HEK293T (cell line): ENCODE measurements around the gene SMC1B.

Experiments
- CTCF ChIA-PET: fragments of 350-600 bp; formaldehyde crosslinking; extraction: SDS; loops from one replicate; lab custom pipeline; 2021; ENCODE audit warnings: antibody characterized with exemption, inconsistent platforms; lab: Yijun Ruan, JAX
- POLR2A ChIA-PET: fragments of 350-600 bp; formaldehyde crosslinking; extraction: SDS; loops from one replicate; lab custom pipeline; 2020; ENCODE audit warnings: antibody characterized with exemption, inconsistent platforms; lab: Yijun Ruan, JAX
- DNase-seq: peaks from one replicate; pipeline ENCODE4 v3.0.0; 2012; ENCODE audit warnings: mixed read lengths; ENCODE audit errors: extremely low spot score
- ARNT ChIP-seq: fragments of 450-650 bp; IDR thresholded peaks from 2 replicates; pipeline ENCODE4 v1.6.1; 2017; ENCODE audit warnings: mild to moderate bottlenecking
- BHLHE40 ChIP-seq: fragments of 450-650 bp; IDR thresholded peaks from 2 replicates; pipeline ENCODE4 v1.6.1; 2016; ENCODE audit warnings: mild to moderate bottlenecking, moderate library complexity, borderline replicate concordance
- CTBP1 ChIP-seq: fragments of 450-650 bp; IDR thresholded peaks from 2 replicates; pipeline ENCODE4 v1.6.1; 2016; ENCODE audit warnings: borderline replicate concordance
- ELF4 ChIP-seq: fragments of 450-650 bp; IDR thresholded peaks from 2 replicates; pipeline ENCODE4 v1.6.1; 2017; ENCODE audit warnings: antibody characterized with exemption
- FOXA1 ChIP-seq: fragments of 450-650 bp; IDR thresholded peaks from 2 replicates; pipeline ENCODE4 v1.6.1; 2016; ENCODE audit warnings: mild to moderate bottlenecking
- FOXK2 ChIP-seq: fragments of 450-650 bp; IDR thresholded peaks from 2 replicates; pipeline ENCODE4 v1.6.1; 2016; ENCODE audit warnings: mild to moderate bottlenecking
- FOXM1 ChIP-seq: fragments of 450-650 bp; IDR thresholded peaks from 2 replicates; pipeline ENCODE4 v1.6.1; 2017; ENCODE audit warnings: mild to moderate bottlenecking, borderline replicate concordance
- HDGF ChIP-seq: fragments of 450-650 bp; IDR thresholded peaks from 2 replicates; pipeline ENCODE4 v1.6.1; 2017; ENCODE audit warnings: antibody characterized with exemption, borderline replicate concordance
- L3MBTL2 ChIP-seq: fragments of 450-650 bp; conservative IDR thresholded peaks from 2 replicates; pipeline ENCODE4 v1.6.1; 2016; ENCODE audit warnings: mild to moderate bottlenecking
- LEF1 ChIP-seq: fragments of 450-650 bp; IDR thresholded peaks from 2 replicates; pipeline ENCODE4 v1.6.1; 2017; ENCODE audit warnings: mild to moderate bottlenecking, borderline replicate concordance
- NFRKB ChIP-seq: fragments of 450-650 bp; IDR thresholded peaks from 2 replicates; pipeline ENCODE4 v1.6.1; 2016; ENCODE audit warnings: mild to moderate bottlenecking, moderate library complexity
- SP1 ChIP-seq: fragments of 450-650 bp; IDR thresholded peaks from 2 replicates; pipeline ENCODE4 v1.6.1; 2017
- SUZ12 ChIP-seq: fragments of 450-650 bp; IDR thresholded peaks from 2 replicates; pipeline ENCODE4 v1.6.1; 2016; ENCODE audit warnings: mild to moderate bottlenecking
- TARDBP ChIP-seq: fragments of 450-650 bp; IDR thresholded peaks from 2 replicates; pipeline ENCODE4 v1.6.1; 2016
- ZNF384 ChIP-seq: fragments of 450-650 bp; IDR thresholded peaks from 2 replicates; pipeline ENCODE4 v1.6.1; 2016
- TF ChIP-seq, protein P1 (sequence below): fragments of 450-650 bp; IDR thresholded peaks from 2 replicates; pipeline ENCODE4 v1.6.1; 2016

Gene SMC1B

DNA sequence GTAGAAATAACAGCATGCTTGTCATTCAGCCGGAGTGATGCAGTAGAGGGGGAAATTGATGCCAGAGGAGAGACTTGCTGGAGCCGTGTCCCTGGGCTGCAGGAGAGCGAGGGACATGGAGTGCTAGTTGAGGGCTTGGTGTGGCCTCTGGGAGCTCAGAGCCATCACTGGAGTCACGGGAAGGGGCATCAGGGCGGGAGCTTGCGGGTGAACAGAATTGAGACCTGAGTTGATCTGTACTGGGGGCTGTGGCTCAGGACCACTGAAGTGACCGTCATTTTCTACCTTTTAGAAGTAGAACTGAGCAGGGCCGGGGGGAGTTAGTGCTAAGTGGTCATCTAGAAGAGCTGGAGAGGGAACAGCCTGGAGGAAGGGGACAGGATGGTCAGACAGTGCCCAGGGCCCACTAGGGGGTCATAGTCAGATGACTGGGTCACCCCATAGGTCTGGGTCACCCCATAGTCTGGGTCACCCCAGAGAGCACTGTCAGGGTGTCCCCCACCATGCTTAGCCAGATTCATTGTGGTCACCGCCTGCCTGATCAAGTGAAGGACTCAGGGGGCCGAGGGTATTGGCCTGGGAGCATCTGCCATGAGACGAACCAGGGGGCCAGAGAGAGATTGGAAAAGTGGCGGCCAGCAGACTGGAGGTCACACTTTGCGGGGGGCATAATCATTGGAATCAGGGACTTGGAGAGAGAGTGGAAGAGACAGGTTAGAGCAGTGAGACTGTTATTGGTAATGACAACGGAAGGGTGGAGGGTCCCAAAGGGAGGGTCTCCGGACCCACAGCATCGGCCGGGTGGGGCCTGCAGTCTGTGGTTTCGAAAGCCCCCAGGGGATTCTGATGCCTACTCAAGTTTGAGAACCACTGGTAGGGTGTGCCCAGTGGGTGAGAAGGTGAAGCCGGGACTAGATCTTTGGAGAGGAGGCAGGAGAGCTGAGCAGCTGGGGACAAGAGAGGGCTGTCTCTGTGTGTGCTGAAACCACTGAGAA is 15.3 kb upstream of the SMC1B start:
- CTCF ChIA-PET = interaction anchor here (0.7 kb wide), 1 partner anchor 131 kb away, joined by 3 read pairs; no protein-coding TSS in a partner anchor
- DNase-seq = no peak
- TF ChIP-seq L3MBTL2 (no peak), CTBP1 (no peak), ZNF384 (no peak), BHLHE40 (no peak), FOXK2 (no peak), LEF1 (no peak), SUZ12 (no peak), ARNT (no peak), FOXM1 (no peak), TARDBP (no peak), FOXA1 (no peak), NFRKB (no peak), ELF4 (no peak), SP1 (no peak), HDGF (no peak)
- TF ChIP-seq, protein P1, sequence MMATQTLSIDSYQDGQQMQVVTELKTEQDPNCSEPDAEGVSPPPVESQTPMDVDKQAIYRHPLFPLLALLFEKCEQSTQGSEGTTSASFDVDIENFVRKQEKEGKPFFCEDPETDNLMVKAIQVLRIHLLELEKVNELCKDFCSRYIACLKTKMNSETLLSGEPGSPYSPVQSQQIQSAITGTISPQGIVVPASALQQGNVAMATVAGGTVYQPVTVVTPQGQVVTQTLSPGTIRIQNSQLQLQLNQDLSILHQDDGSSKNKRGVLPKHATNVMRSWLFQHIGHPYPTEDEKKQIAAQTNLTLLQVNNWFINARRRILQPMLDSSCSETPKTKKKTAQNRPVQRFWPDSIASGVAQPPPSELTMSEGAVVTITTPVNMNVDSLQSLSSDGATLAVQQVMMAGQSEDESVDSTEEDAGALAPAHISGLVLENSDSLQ = no peak
- POLR2A ChIA-PET = no interaction called here

DNA sequence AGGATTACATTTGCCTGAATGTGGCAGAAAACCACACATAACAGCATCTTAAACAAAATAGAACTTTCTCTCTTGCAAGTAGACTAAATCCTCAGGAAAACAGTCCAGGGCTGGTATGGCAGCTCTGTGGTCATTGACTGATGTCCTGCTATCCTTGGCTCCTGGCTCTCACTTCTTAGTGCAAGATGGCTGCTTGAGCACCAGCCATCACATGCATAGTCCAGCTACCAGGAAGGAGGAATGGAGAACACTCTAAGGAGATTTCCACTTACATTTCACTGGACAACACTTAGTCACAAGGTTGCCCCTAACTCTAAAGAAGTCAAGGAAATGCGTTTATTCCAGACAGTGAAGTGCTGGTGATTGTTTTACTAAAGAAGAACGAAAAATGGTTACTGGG is 13.7 kb upstream of the SMC1B start:
- POLR2A ChIA-PET = no interaction called here
- CTCF ChIA-PET = no interaction called here
- TF ChIP-seq FOXK2 (no peak), SUZ12 (no peak), ELF4 (no peak), HDGF (no peak), CTBP1 (no peak), NFRKB (no peak), BHLHE40 (no peak), ZNF384 (no peak), TARDBP (no peak), FOXA1 (no peak)
- TF ChIP-seq, protein P1 = no peak
- no peak for DNase-seq

DNA sequence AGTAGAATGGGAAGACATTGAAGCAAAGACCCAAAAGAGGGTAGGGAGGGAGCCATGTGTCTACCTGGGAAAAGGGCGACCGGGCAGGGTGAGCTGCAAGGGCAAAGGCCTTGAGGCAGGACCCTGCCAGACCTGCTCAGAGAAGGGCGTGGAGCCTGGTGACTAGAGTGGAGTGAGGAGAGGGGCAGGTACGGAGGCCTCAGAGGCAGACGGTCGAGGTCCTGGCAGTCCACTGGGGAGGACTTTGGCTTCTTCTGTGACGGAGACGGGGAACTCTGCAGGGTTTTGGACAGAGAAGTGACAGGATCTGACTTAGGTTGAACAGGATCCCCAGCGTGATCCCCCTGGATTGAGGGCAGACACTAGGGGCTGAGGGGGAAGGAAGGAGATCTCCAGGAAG is 13.0 kb upstream of the SMC1B start:
- no peak for TF ChIP-seq CTBP1
- TF ChIP-seq ELF4 = no peak
- TF ChIP-seq ARNT = no peak
- TF ChIP-seq LEF1 = no peak
- TF ChIP-seq, protein P1 = no peak
- no peak for TF ChIP-seq SUZ12
- no peak for TF ChIP-seq SP1
- TF ChIP-seq FOXA1 = no peak
- TF ChIP-seq FOXM1 = no peak
- no peak for TF ChIP-seq BHLHE40
- no peak for TF ChIP-seq ZNF384
- no peak for TF ChIP-seq HDGF
- DNase-seq = no peak
- ChIA-PET POLR2A (no interaction called here), CTCF (no interaction called here)

DNA sequence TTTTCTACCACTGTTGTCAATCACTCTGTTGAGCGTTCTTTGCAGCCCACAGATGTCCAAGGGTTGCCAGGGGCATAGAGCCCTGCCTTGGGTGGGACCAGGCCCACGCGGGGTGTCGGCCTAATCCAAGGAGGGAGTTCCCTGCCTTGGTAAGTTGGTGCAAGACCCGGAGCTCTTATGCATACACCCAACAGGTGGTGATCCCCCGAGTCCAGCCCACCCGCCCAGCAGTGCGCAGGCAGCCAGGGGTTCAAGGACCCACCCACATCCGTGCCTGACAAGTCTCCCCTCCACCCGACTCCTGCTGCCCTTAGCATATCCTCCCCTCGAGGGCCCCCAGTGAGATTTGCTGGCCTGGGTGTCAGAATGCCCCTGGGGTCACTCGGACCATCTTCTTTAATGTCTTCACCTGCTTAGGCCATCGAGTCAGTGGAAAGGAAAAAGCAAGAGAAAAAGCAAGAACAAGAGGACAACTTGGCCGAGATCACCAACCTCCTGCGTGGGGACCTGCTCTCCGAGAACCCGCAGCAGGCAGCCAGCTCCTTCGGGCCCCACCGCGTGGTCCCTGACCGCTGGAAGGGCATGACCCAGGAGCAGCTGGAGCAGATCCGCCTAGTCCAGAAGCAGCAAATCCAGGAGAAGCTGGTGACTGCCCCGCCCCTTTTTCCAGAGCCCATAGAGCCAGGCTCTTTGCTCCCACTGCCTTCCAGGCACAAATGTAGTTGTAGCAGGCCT is 12.3 kb upstream of the SMC1B start:
- ChIA-PET POLR2A (no interaction called here), CTCF (no interaction called here)
- TF ChIP-seq HDGF (no peak), BHLHE40 (no peak), TARDBP (no peak), SP1 (no peak), SUZ12 (no peak), LEF1 (no peak), CTBP1 (no peak), L3MBTL2 (no peak), NFRKB (no peak), FOXK2 (no peak), FOXM1 (no peak), ELF4 (no peak), ARNT (no peak), FOXA1 (no peak), ZNF384 (no peak)
- TF ChIP-seq, protein P1 = no peak
- DNase-seq = no peak
